HG03354 (cell line): ENCODE results near the gene FBXO15.

Experiments used
- ATAC-seq: cut with Tn5 transposase; IDR thresholded peaks from one replicate; pipeline ENCODE4 v1.9.1; 2021; ENCODE audit warnings: mild to moderate bottlenecking; ENCODE audit not compliant: unreplicated experiment, poor library complexity, severe bottlenecking

FBXO15 gene, protein sequence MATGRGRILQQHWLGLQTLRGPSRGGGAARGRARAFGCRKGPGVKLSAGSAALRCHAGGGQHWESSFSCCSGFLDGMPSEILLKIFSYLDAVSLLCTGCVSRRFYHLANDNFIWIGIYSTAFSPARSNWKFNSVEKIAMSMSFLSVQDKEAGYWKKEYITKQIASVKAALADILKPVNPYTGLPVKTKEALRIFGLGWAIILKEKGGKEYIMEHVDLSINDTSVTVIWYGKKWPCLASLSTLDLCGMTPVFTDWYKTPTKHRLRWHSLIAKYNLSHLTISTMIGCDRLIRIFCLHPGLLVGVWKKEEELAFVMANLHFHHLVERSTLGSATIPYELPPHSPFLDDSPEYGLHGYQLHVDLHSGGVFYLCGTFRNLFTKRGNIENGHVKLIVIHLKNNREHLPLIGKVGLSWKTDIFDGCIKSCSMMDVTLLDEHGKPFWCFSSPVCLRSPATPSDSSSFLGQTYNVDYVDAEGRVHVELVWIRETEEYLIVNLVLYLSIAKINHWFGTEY

DNA sequence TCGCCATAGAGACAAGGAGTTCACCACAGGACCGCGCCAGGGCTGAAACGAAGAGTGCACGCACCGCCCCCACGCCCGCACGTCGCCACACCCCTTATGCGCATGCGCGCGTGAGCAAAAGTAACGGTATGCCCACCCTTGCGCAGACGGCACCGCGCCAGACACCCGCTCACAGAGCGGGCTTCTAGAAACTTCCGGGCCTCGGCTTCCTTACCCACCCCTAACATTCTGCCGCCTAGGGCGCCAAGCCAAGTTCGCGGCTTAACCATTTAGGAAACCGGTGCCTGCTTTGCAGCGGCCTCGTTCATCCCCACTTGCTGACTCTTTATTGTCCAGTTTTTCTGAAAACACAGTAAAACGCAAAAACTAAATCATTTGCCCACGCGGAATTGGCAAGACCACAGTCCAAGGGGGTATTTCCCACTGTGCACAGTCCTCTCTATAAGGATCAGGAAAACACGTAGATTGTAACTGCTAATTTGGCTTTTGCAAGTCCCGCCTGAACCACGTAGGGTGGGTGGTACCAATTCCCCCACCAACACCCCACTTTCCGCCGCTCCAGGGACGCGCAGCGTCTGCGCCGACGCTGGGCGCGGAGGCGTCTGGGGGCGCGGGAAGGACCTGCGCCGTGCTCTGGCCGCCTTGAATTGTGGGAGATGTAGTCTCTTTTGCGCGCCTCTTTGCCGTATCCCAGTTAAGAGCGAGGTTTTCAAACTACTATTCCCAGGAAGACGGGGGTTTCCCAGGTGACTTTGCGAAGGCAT is at the start of gene FBXO15, which contains the start of gene TIMM21:
FBXO15 (minus strand) TSS at position 56 of the 764 bp plus-strand sequence; CDS start at position 7, 49 bp downstream.
TIMM21 (plus strand) TSS at position 745 of the 764 bp plus-strand sequence. CDS start 286 bp downstream, outside the sequence.
- ATAC-seq = peak; percentile 90

DNA sequence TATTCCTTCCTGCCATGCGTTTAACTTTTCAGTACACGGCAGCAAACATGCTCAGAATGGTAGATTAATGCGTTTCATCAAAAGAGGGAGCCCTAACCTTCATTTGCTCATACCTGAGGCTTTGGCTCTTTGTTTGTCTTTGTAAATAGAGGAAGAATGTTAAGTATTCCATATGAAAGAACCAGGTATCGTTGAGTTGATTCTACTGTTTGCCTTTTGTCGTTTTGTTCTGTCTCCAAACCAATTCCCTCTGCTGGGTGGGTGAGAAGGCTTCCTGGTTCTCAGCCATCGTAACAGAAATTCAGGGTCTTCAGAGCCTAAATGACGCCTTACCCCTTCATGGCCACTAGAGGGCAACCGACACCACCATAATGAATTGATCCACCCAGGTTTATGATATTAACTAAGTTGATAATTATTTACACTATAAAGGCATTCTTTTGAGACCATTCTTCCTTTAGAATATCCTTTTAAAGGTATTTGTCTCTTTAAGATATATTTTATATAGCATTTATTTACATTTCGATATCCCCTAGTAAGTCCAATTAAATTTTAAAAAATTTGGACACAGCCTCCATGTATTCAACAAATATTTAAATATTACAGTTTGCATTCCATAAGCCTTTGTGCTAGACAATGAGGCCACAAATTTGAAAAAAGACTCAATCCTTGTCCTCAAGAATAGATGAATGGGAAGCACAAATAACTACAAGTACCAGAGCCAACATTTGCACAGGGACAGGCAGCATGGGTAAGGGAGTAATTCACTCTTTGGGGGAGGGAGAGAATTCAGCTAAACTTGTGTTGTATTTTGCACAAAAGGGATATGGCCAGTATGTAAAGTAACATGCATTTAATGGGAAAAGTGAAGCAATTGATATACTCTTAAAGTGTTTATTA is 48.8 kb upstream of the FBXO15 start:
- peak; percentile 93 for ATAC-seq

DNA sequence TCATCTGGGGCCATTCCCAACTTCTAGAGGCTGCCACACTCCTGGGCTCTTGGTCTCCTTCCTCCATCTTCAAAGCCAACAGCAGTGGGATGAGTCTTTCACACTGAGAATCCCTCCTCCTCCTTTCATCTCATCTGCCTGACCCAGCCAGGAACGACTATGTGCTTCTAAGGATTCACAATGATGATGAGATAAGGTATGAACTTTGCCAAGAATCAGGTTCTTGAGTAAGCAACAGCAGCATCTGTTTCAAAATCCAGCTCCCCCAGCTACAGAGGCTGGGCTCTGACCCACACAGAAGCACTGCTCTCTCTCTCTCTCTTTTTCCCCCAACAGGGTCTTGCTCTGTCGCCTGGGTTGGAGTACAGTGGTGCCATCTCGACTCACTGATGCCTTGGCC is 47.1 kb upstream of the FBXO15 start:
- no peak for ATAC-seq

DNA sequence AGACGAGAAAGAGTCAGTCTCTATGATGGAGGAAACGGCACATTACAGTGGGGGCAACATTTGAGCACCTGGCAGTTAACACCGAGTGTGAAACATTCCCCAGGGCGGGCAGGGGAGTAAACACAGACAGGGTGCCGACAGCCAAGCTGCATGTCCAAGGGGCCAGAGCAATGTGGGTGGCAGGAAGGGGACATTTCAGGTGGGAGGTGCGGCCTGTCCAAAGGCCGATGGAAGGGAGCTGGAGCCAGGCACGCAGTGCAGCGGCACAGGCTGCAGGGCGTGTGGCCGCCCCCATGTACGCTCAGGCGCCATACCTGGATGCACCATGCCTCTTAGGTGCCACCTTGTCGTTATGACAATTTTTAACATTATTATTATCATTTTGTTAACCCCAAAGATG is 43.9 kb upstream of the FBXO15 start:
- ATAC-seq = no peak

DNA sequence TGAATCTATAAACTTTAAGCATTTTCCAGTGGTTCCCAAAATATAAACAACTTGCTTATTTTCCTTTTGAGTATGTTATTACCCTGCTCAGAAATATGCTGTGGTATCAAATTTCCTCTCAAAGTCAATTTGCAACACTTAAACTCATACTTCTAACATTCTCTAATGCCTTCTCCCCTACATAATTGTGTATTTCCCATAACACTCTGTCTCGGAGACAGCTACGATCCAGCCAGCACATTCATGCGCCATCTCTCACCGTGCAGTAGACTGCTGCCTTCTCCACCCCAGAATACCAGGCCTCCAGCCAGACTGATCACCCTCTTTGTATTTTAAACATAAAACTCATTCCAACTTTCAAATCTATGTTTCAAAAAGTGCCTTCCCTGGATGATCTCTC is 42.5 kb upstream of the FBXO15 start:
- no peak for ATAC-seq

DNA sequence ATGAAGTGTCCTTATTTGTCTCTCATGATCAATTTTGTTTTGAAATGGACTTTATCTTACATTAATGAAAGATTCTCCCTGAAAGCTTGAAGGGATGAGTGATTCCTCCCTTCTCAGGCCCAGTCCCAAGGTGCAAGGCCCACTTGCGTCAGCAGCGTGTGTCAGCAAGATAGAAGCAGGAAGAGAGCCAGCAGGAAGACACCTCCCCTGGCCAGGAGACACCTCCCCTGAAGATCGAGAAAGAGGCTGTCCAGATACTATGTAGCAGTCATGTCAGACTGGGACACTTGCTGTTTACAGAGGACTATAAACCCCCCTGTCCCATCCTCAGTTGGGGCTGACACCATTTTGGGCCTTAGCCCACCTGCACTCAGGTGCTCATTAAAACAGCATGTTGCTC is 39.0 kb upstream of the FBXO15 start:
- ATAC-seq = no peak

DNA sequence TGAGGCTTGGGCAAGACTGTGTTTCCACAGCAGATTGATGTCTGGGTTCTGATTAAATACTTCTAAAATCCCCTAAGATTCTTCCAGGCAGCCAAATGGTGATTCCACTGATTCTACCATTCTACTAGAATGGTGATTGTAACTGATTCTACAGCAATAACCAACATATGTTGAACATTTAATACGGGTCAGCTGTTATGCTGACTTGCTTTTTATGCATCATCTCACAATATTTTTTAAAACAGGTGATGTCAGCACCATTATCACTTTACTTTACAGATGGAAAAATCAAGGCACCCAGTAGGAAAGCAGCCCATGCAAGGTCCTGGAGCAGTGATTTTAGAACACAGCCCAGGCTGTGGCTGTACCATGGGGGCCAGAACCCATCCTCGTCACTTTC is 38.2 kb upstream of the FBXO15 start:
- ATAC-seq = no peak

DNA sequence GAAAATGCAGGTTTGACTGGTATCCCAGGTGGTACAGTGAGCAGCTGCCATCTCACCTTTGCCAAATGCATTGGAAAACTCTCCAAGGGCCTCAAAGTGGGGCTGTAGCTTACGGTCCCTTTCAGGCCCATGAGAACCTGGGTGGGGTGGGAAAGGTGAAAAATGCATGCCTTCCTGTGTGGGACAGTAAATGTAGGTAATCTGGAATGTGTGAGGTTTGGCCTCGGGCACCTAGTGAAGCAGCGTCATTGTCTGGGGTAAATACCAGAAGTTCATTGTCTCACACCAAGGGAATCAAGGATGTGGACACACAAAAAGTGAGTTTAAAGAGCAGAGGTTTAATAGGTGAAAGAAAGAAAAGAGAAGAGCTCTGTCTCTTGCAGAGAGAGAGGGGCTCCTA is 37.2 kb upstream of the FBXO15 start:
- ATAC-seq = no peak

DNA sequence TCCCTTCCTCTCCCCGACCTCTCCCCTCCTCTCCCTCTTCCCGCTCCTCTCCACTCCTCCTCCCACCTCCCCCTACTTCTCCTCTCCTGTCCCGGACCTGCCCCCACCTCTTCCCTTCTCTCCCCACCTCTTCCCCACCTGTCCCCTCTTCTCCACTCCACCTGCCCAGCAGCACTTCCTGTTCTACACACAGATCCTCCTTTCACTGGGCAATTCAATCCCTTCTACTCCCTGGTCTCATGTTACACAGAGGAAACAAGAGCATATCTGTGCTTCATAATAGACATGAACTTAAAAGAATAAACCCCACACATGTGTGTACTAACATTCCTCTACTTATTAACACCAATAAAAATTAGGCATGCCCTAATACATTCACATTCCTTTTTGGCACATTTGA is 35.5 kb upstream of the FBXO15 start:
- no peak for ATAC-seq

DNA sequence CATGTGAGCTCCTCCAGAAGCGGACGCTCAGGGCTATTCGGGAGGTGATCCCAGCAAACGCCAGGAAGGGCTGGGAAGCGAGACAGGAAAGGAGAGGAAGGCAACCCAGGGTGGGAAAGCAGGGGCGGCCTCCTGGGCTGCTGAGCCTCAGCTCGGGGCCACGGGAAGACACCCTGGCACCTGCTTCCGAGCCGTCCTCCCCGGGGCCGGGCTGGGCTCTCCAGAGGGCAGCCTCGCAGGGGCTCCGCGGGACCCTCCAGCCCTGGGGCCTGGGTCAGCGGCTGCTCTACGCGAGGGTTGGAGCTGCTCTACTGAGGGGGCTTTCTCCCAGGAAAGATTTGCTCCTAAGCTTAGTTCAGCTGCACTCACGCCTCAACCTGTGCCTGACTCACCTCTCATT is 34.7 kb upstream of the FBXO15 start:
- ATAC-seq = no peak

DNA sequence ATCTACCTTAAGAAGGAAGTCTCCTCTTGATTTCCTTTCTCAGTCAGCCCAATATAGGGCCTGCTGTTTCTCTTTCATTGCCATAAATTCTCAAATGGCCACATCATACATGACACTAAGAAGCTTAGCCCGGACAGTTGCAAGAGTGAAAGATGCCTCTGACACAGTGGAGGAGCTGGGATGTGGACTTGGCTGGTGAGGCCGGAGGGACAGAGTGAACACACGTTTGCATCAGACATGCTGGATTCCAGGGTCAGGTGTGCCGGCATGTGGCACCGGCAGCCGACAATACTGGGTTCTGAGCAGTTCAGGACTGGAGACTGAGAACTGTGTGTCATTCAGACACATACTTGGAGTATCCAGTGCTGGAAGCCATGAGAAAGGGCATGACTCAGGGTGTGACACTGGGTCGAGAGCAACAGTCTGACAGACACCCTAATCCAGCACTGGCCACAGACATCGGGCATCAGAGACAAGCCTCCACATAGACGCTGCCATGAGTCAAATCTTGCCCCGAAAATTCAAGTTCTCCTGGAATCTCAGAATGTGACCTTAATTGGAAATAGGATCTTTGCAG is 32.1 kb upstream of the FBXO15 start:
- ATAC-seq = no peak

DNA sequence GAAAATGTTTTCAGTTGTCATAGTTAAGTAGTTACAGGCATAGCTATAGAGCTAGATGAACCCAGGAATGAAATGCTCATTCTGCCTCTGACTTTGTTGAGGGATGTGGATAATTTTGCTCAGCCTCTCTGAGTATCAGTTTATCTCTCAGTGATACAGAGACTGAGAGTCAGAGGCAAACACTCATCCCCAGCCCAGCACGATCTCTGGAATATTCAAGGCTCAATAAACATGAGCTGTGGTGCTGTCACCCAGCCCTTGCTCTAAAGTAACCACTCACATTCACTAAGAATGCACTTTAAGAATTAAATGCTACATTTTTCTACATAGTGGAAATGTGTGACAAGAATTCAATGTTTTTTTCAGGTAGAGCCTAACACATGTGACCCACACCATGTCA is 31.2 kb upstream of the FBXO15 start:
- no peak for ATAC-seq

DNA sequence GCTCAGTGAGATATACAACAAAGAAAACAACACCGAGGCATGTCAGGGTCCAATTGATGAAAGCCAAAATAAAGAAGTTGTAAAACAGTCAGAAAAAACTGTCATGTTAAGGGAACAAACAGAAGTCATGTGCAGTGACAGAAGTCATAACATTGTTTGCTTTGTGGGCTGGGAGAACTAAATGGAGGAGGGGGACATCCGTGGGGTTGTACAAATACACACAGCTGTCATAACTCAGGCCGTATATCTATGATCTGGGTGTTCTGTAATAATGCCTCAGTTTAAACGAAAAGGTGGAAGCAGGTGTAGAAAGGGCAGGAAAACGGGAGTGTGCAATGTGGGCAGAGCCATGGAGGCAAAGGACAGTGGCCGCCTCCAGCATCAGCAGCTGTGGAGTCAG is 28.0 kb upstream of the FBXO15 start:
- ATAC-seq = no peak

DNA sequence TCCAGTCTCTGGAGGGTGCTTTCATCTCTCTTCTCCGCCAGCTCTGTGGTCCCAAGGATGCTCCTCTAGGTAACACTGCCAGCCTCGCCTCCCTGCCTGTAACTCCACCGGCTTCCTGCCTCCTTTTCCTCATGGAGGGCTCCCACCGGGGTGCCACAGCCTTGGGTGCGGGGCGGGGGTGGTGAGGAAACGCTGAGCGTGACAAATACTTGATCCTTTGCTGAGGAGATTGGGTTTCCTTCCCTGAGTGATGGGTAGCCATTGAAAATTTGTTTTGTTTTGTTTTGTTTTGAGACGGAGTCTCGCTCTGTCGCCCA is 25.8 kb upstream of the FBXO15 start:
- no peak for ATAC-seq

DNA sequence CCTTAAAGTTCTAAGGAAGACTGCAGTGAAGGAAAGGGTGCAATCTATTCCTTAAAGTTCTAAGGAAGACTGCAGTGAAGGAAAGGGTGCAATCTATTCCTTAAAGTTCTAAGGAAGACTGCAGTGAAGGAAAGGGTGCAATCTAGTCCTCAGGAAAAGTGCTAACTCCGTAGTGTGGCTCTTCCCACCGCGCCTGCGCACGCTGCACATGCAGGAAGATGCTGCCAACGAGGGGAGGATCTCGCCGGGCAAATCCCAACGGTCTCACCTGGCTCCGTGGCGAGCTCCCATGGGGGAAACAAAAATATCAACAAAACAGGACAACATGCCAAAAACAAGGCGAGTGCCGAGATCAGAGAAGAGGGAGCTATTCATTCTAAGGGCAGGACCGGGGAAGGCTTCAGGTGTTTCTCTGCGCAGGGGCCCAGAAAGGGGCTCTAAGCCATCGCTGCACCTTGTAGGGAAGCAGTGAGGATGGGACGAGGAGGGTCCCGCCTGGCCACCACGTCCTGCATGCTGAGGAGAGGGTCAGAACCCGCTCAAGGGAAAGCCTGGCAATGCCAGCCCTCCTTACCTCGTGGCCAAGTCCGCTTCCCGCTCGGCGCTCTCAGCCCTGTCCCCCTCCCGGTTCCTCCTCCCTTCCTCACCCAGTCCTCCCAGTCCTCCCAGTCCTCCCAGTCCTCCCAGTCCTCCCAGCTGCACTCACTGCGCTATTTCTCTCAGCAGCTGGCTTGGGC is 25.2 kb upstream of the FBXO15 start:
- no peak for ATAC-seq

DNA sequence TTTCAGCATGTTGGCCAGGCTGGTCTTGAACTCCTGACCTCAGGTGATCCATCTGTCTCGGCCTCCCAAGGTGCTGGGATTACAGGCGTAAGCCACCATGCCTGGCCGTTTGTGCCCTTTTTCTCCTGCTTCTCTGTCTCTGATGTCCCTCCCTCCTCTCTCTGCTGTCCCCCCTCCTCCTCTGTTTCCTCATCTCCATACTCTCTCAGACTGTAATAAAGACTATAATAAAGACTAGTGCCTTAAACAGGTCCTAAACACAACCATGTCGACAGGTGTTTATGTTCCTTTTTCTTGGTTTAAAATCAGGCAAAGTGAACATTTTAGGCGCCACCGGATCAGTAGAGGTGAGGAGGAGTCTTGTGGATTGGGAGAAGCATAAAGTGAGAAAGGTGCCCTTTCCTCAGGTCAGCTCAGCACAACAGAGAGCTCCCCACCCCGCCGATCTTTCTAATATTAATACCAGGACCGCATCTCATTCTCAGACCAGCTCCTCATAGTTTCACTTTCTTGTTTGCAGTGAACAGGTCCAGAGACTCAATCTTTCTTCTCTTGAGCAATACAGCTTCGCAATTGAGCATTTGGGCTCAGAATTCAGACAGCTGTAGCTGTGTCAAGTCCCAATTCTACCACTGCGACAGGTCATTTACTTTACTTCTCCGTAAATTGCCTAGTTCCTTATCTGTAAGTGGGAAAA is 24.4 kb upstream of the FBXO15 start:
- ATAC-seq = peak; percentile 98

DNA sequence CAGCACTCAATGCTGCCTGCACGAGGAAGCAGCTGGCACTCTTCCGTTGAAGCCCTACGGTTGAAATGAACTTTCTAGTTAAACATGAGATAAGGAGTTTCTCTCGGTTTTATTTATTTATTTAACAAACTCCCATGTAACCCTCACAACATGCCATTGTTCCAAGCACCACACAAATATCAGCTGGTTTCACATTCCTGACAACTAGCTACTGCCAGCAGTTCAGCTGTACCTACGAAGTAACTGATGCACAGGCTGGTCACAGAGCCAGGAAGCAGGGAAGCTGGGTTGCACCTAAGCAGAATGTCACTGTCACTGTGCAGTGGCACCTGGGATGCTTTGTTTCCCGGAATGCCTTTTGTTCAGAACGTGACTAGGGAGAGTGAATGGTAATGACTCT is 18.8 kb upstream of the FBXO15 start:
- ATAC-seq = no peak

DNA sequence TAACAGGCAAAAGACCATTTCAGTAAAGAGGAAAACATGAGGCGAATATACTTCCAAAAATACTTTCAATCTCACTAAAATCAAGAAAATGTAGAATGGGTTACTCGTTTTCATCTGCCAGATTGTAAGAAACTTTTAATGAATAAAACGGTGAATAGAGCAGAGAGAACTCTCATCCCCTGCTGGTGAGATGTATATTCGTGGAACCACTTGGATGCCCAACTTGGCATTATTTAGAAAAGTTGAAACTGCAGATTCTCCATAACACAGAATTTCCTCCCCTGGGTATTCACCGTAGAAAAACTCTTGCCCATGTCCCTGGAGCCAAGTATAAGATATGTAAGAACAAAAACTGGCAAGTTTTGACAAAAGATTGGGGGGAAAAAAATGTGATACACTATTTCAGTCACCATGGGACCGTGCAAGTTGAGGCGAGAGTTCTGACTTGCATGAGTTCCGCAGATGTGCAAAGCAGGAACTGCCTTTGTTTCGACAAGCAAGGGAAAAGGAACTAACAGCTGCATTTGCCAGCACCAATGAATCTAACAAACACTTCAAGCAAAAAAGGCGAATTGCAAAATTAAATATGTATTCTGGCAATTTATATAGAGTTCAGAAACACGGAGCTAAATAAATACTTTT is 15.5 kb upstream of the FBXO15 start:
- ATAC-seq = peak; percentile 63
